Fibroblast of skin of back (primary cell): ENCODE results near the gene CCDC92B. TPM values are rescaled to one million over a fixed set of nuclear protein-coding genes. Genes with fewer than 3 reads are reported as not detected.
"Not testable (repeated sequence)": the region's sequence is repeated elsewhere in the genome, so short reads cannot be mapped to it uniquely, and the experiment has no call there.

Experiments
- DNase-seq: peaks from one replicate; pipeline ENCODE4 v3.0.0-alpha.2; 2013
- polyA plus RNA-seq, 2 experiments: library from polyadenylated mRNA; unstranded; fragments of 120-200 nt; gene quantifications; one replicate each; pipeline ENCODE4 v1.2.1, GENCODE V29; 2013; ENCODE audit not compliant: insufficient read length in 2 of 2

The CCDC92B gene
- polyA plus RNA-seq (2013, experiment 1 of 2; ENCODE audit: insufficient read length) = not detected
- not detected for polyA plus RNA-seq (2013, experiment 2 of 2; ENCODE audit: insufficient read length)

DNA sequence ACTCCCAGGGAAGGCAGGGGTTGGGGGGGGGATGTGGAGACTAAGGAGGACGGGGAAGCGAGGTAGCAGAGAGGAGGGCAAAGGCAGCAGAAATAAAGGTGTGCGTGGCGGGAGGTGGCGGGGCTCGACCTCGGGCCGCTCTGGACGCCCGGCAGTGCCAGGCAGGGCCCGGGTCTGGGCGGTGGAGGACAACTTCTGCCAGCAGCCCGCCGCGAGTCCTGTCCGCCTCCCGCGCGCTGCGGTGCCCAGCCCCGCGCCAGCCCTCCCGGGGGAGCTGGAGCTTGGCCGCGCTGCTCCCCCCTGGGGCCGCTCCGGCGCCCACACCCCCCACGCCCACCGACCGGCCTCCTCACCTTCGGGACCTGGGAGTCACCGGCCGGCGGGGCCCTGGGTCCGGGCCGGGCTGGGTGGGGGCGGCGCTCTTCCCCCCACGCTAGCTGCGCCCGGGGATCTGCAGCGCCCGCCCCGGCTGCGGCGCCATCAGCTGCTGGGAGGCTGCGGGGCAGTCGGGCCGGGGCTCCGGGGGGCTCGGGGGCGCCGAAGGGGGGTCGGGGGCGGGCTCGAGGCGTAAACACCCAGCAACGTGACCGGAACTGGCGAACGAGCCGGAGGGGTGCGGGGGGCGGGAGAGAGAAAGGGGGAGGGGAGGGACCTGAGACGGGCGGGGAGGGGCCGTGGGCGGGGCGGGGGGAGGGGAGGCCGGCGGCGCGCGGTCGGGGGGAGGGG, at the start of gene CCDC92B:
Gene CCDC92B (minus strand): TSS at position 595 of the 726 bp plus-strand sequence. CDS start 14,507 bp downstream, outside the sequence.
- no peak for DNase-seq

GRCh38 chr17:2798678-2799077, 49.2 kb upstream of the CCDC92B start:
- DNase-seq = no peak

DNA sequence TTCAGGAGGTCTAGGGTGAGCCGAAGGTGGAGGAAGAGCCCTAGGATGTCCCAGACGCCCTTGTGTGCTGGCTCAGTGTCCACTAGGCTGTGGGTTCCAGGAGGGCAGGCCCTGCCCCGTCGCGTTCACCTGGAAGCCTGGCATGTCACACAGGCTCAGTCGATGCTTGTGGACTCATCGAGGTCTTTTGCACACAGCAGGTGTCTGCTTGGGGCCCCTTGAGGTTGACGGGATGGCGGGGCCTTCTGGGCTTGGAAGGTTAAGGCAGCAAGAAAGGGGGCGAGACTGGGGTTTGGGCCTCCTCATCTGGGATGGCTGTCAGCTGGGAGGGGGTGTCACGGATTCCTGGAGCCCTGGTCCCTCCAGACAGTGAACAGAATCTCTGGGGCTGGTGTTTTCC, 48.7 kb upstream of the CCDC92B start:
- no peak for DNase-seq

DNA sequence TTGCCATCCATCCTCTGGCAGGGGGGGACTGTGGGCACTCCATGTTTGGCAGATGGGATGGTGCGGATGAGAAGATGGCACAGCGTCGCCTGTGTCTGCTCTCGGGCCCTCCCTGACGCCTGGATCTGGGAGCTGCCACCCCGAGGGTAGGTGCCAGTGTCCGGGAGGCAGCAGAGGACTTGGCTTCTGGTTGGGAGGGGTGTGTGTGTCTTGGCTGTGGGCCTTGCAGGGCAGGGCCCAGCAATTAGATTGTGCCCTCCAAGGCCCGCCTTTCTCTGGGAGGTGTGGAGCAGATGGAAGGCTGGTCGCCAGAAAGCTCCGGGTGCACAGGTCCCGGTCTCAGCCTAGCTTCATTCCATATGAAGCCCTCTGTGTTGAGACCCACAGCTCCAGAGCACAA, 48.2 kb upstream of the CCDC92B start:
- DNase-seq = no peak

- no peak for DNase-seq
These were observed 47.8 kb upstream of the CCDC92B start for GRCh38 chr17:2797226-2797625.

DNA sequence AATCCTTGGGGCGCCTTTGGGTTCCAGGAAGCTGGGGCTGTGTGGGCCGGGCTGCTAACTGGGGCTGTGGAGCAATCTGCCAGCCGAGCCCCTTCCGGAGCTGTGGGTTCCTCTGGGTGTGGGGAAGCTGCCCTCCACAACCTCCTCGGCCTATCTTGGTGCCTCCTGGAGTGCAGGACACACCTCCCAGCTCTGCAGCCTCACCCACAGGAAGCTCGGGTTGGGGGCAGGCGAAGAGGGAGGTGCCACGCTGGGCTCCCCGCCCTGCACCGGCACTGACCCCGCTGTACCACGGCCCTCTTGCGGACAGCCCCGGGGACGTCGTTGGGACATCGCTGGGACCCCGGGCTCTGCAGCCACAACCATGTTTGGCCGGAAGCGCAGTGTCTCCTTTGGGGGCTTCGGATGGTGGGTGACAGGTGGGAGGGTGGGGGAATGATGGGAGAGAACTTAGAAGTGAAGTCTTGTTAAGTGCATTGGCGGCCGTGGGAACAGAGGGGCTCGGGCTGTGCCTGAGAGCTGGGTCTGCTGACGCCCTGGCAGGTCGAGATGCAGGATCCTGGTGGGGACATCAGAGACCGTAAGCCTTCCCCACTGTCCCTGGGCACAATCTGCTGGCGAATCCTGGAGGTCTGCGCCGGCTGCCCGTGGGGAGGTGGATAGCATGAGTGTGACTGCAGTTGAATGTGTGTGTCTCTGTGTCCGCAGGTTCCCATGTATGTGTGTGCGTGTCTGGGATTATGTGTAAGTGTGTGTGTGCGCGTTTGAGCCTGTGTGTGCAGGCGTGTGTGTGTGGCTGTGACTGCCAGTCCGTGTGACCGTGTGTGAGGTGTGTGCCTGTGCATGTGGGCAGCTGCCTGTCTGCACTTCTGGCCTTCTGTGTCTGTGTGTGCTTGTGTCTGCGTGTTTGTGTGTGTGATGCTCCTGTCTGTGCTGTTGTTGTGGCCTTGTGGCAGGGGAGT, 47.0 kb upstream of the CCDC92B start, which contains the start of gene RAP1GAP2:
Gene RAP1GAP2 (plus strand): TSS at position 275 of the 962 bp plus-strand sequence. CDS start 90 bp downstream, at position 365.
- no peak for DNase-seq

- DNase-seq = no peak
These were observed 46.1 kb upstream of the CCDC92B start for GRCh38 chr17:2795441-2796163.

DNA sequence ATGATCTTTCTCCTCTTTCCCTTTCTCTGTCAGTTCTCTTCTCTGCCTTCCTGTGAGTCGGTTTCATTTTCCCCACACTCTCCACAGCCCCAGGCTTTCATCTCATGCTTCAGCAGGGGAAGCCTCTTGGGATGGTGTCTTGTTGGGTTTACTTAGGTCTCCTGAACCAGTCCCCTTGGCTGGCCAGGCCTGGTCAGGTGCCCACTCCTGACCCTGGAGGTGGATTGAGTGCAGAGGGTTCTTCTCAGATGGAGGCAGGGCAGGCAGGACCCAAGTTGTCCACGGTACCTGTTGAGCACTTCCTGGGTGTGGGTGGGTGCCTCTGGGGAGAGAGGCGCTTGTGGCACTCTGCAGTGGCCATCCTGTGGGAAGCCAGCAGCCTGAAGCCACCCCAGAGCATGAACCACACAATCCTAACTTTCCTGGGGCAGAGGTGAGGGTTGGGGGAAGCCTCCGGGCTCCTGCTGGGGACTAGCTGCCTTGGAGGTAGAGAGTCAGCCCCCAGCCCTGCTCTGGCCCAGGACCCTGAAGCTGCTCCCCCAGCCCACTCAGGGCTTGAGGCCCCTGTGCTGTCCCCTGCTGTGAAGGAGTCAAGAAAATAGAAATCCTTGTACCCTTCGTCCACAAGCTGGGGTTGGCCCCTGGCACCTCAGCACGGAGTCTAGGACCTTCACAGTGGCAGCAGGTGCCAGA, 44.8 kb upstream of the CCDC92B start:
- no peak for DNase-seq

GRCh38 chr17:2792366-2793169, 43.1 kb upstream of the CCDC92B start:
- DNase-seq = no peak

GRCh38 chr17:2789700-2790099, 40.2 kb upstream of the CCDC92B start:
- DNase-seq = no peak

DNA sequence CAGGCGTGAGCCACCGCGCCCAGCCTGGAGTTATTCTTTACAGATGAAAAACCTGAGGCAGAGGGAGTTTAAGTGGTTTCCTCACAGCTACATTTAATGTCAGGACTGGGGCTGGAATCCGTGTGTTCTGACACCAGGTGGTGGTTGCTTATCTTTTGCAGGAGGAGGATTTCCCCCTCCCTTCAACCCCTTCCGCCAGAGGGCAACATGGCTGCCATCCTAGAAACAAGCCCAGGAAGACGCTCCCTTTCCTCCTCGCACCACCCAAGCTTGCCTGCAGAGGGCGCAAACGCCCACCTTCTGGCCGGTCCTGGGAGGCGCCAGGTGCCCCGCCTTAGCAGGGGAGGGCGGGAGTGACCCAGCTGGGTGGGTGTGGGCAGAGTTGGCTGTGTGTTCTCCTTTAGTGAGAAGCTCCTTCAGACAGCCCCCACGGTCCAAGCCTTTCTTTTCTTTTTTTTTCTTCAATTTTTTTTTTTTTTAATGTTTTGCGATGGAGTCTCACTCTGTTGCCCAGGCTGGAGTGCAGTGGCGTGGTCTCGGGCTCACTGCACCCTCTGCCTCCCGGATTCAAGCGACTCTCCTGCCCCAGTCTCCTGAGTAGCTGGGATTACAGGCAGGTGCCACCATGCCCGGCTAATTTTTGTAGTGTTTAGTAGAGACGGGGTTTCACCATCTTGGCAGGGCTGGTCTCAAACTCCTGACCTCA, 36.9 kb upstream of the CCDC92B start:
- DNase-seq = peak; percentile 72

DNA sequence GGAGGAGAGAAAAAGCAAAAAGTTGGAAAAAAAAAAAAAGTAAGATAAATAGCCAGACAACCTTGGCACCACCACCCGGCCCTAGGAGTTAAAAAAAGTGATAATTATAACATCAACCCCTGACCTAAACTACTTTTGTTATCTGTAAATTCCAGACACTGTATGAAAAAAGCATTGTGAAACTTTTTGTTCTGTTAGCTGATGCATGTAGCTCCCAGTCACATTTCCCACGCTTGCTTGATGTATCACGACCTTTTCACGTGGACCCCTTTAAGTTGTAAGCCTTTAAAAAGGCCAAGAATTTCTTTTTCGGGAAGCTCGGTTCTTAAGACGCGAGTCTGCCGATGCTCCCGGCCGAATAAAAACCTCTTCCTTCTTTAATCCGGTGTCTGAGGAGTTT, 35.9 kb upstream of the CCDC92B start:
- DNase-seq = not testable (repeated sequence)

- DNase-seq = no peak
These were observed 35.4 kb upstream of the CCDC92B start for GRCh38 chr17:2784864-2785263.

DNA sequence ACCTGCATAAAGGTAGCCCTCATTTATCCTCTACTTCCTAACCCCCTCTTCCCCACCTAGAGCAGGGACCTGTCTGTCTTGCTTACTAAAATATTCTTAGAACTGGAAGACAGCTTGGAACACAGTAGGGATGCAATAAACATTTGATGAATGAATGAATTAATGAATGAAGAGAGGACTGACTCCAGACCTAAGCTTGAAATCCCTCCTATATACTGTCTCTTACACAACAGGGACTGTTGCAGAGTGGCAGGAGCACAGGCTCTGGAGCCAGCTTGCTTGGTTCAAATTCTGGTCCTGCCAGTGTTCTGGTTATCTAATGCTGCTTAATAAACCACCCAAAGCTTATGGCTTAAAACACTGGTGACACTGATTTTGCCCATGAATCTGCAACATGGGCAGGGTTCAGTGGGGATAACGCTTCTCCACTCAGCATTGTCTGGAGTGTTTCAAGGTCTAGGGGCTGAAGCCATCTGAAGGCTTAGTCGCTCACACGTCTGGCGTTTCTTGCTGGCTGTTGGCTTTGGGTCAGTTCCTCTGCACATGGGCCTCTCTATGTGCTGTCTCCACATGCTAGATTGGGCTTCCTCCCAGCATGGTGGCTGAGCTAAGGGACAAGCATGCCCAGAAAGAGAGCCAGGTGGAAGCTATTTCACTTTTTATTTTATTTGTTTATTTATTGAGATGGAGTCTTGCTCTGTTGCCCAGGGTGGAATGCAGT, 34.0 kb upstream of the CCDC92B start:
- DNase-seq = no peak

DNA sequence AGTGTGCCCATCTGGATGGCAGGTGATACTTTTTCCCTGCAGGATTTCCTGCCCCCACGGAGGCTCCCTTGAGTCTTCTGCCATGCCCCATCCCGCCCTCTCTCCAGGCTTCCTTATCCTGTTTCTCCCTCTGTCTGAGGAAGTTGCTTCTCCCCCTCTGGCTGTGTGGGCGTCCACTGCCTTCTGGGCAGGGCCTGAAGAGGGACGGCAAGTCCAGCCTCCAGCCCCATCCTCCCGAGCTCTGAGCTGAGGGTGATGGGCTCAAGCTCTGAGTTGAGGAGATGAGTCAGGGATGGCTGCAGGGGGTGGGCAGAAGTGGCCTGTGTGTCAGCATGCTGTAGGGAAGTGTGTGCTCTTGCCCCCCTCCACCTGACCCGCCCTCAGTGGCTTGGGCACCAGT, 32.6 kb upstream of the CCDC92B start:
- peak; percentile 40 for DNase-seq

DNA sequence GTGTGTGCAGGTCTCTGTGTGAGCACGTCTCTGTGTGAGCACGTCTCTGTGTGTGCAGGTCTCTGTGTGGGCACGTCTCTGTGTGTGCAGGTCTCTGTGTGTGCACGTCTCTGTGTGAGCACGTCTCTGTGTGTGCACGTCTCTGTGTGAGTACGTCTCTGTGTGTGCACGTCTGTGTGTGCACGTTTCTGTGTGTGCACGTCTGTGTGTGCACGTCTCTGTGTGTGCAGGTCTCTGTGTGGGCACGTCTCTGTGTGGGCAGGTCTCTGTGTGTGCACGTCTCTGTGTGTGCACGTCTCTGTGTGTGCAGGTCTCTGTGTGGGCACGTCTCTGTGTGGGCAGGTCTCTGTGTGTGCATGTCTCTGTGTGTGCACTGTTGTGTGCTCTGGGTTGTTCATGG, 32.1 kb upstream of the CCDC92B start:
- not testable (repeated sequence) for DNase-seq

GRCh38 chr17:2780931-2781454, 31.5 kb upstream of the CCDC92B start:
- DNase-seq = no peak

GRCh38 chr17:2780256-2780655, 30.8 kb upstream of the CCDC92B start:
- no peak for DNase-seq

GRCh38 chr17:2779545-2779944, 30.1 kb upstream of the CCDC92B start:
- no peak for DNase-seq
